ENCODE measurements around the gene CDT1. TPM values are rescaled to one million over a fixed set of nuclear protein-coding genes. Genes with fewer than 3 reads are reported as not detected.

The CDT1 gene
- polyA plus RNA-seq, 1 experiment: 2.4 TPM

DNA sequence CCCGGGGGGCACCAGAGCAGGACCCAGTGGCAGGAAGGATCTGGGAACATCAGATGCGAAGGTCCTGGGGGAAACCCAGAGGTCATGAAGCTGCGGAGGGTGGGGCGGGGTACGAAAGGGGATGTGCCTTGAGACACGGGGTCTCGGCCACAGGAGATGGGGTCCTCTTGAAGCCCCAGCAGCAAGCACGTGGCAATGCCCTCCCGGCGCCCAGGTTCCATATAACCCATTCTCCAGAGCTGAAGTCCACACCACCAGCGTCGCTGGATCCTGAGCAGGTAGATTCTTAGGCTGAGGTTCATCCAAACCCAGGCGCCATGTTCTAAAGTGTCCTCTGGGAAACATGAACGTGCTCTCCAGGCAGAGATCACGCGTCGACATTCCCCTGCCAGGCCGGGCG is 39.5 kb upstream of the CDT1 start:
- ChIA-PET POLR2A (no interaction called here), CTCF (interaction anchor here (1.4 to 3.8 kb wide), 3 partner anchors 10 to 27 kb away, joined by 4 to 22 read pairs (median 13); no protein-coding TSS in a partner anchor)

GRCh38 chr16:88764913-88765349 is 38.7 kb upstream of the CDT1 start:
- CTCF ChIA-PET: interaction anchor here (2.3 to 3.8 kb wide), 2 partner anchors 11 to 28 kb away, joined by 13 to 22 read pairs; no protein-coding TSS in a partner anchor
- no peak for DNase-seq (ENCODE audit: low read depth)
- Histone ChIP-seq H3K27me3 (ENCODE audit: control insufficient read depth, insufficient read depth, low read length) (no peaks in the 10 kb centered on the region), H3K36me3 (ENCODE audit: control insufficient read depth, insufficient read depth, low read length) (peaks cover 7% of the 10 kb centered on the region), H3K4me3 (ENCODE audit: low read depth, low read length) (no peak overlapping the region)
- no peak for TF ChIP-seq CTCF (IDR thresholded peaks at IDR 0.05; ENCODE audit: insufficient read depth, low read depth, low read length)
- POLR2A ChIA-PET: no interaction called here

More for the DNA sequence above, 39.5 kb upstream of the CDT1 start:
- Histone ChIP-seq H3K4me3 (ENCODE audit: low read depth, low read length) (no peak overlapping the region), H3K36me3 (ENCODE audit: control insufficient read depth, insufficient read depth, low read length) (peaks cover 7% of the 10 kb centered on the region), H3K27me3 (ENCODE audit: control insufficient read depth, insufficient read depth, low read length) (no peaks in the 10 kb centered on the region)
- no peak for DNase-seq (ENCODE audit: low read depth)
- no peak for TF ChIP-seq CTCF (IDR thresholded peaks at IDR 0.05; ENCODE audit: insufficient read depth, low read depth, low read length)

DNA sequence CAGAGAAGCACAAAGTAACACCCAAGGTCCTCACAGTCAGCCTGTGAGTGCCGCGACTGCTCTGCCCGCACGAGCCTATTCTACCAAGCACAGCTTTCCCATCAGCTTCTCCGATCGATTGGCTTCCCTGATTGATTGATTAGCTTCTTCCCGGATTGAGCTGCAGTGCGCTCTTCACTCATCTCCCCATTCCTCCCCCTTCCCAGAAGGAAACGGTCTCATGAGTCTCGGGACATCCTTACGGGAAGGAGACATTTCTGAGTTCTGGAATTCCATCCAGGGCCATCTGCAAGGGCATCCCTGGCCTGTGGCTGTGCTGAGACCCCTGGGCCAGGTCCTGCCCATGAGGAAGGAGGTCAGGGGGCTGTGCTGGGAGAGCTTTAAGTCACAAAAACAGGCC is 36.6 kb upstream of the CDT1 start:
- no peak for DNase-seq (ENCODE audit: low read depth)
- no peak overlapping the region for H3K4me3 ChIP-seq (ENCODE audit: low read depth, low read length)
- POLR2A ChIA-PET: no interaction called here
- TF ChIP-seq CTCF (IDR thresholded peaks at IDR 0.05; ENCODE audit: insufficient read depth, low read depth, low read length): no peak
- peaks cover 7% of the 10 kb centered on the region for H3K36me3 ChIP-seq (ENCODE audit: control insufficient read depth, insufficient read depth, low read length)
- H3K27me3 ChIP-seq (ENCODE audit: control insufficient read depth, insufficient read depth, low read length): no peaks in the 10 kb centered on the region
- CTCF ChIA-PET: interaction anchor here (1.1 to 3.8 kb wide), 3 partner anchors 10 to 30 kb away, joined by 3 to 22 read pairs (median 15); no protein-coding TSS in a partner anchor

DNA sequence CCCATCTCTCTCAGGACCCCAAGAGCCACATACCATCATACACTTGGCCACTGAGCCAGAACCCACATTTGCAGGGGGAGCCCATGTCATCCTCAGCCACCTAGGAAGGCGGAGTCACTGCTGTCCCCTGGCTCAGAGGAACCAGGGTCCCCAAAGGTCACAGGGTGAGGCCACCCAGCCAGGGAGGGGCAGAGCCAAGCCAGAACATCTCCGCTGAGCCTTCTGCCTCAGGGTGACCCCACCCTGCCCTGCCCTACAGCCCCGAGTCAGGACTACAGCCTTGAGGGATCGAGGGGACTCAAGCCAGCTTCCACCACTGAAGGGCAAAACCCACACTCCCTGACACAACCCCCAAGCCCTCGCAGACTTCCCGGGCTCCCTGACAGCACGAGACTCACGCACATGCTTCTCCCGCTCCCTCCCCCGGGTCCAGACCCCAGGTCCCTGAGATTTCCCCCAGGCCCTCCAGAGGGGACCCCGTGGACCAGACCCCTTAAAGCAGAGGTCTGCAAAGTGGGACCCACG is 36.0 kb upstream of the CDT1 start:
- TF ChIP-seq CTCF (IDR thresholded peaks at IDR 0.05; ENCODE audit: insufficient read depth, low read depth, low read length): no peak
- CTCF ChIA-PET: interaction anchor here (1.1 to 2.6 kb wide), 3 partner anchors 9 to 30 kb away, joined by 3 to 15 read pairs (median 3); no protein-coding TSS in a partner anchor

DNA sequence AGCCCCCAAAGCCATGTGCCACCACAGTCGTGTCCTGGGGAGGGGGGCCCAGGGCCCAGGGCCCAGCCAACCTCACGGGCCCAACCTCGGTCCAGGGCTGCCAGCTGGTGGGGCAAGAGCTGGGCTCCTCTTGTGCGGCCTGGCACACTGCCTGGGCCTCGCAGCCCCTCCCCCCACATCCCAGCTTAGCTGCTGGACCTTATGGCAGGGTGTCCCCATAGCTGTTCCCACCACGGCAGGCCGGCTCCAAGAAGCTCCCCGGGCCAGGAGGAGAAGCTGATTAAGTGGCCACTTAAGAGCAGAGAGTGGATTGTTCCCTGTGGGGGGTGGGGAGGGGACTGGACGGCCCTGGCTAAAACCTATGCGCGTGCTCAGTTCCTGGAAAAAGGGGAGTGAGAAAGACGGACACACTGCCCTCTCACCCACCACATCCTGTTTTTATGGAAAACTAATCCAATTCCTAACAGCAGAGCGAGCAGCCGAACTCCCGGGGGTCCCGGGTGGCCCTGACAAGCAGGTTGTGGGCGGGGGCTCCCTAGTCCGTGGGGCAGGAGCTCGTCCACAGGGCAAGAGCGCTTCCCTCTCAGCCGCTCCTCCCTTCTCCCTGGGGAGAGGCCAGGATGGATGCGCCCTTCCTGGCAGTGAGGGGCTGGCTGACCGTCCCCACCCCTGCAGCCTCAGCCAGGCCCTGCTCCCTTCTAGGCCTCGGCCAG is 35.4 kb upstream of the CDT1 start:
- no peak for TF ChIP-seq CTCF (IDR thresholded peaks at IDR 0.05; ENCODE audit: insufficient read depth, low read depth, low read length)
- POLR2A ChIA-PET: no interaction called here
- CTCF ChIA-PET: interaction anchor here (0.6 to 2.6 kb wide), 5 partner anchors 8 to 31 kb away, joined by 3 to 15 read pairs (median 3); no protein-coding TSS in a partner anchor
- DNase-seq (ENCODE audit: low read depth): no peak
- Histone ChIP-seq H3K4me3 (ENCODE audit: low read depth, low read length) (no peak overlapping the region), H3K36me3 (ENCODE audit: control insufficient read depth, insufficient read depth, low read length) (peaks cover 7% of the 10 kb centered on the region), H3K27me3 (ENCODE audit: control insufficient read depth, insufficient read depth, low read length) (no peaks in the 10 kb centered on the region)

More for the DNA sequence above, 36.0 kb upstream of the CDT1 start:
- Histone ChIP-seq H3K27me3 (ENCODE audit: control insufficient read depth, insufficient read depth, low read length) (no peaks in the 10 kb centered on the region), H3K4me3 (ENCODE audit: low read depth, low read length) (no peak overlapping the region), H3K36me3 (ENCODE audit: control insufficient read depth, insufficient read depth, low read length) (peaks cover 7% of the 10 kb centered on the region)
- POLR2A ChIA-PET: no interaction called here
- DNase-seq (ENCODE audit: low read depth): no peak
